EL (cell line): ENCODE measurements around the gene DGUOK.

Source experiments
- DNase-seq: peaks from one replicate; pipeline ENCODE4 v3.0.0-alpha.2; 2016

DGUOK gene

DNA sequence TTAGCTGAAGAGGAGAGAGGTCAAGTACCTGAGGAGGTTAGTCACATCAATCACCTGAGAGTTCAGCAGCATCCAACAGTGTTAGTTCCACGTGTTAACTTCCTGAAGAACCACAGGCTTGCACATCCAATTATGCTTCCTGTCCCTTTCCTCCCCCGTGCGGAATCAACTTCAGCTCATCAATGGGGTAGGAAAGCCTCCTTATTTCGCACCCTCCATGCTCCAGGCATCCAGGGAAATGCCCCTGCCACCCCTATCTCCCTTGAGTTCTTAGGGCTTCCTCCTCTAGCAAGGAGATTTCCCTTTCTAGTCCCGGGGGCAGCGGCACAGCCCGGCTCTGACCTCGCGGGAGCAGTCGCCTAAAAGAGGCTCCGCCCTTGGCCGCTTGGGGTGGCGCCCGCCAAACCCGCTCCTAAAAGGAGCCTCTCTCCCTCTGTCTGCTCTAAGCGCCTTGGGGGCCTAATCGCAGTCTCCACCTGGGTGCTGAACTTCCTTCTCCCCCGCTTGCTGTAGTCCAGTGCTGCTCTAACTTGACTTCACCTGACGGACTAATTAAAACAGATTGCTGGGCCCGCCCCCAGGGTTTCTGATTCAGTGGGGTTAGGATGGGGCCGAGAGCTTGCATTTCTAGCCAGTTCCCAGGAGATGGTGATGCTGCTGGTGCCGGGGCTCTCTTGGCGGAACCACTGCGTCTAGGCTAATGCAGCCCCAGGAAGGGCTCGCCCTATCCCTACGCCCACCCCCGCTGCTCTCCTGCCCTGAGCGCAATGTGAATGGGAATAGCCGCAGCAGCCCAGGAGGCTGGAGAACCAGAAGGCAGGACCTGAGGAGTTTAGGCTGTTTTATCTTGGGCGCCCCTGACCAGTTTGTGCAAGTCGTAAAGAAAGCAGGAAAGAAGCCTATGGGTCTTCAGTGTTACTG, 54.7 kb downstream of the DGUOK start:
- DNase-seq = peak; percentile 43

- DNase-seq = peak; percentile 34
Measured at GRCh38 chr2:73982140-73982617, 55.5 kb downstream of the DGUOK start.

GRCh38 chr2:73983322-73984202, 56.9 kb downstream of the DGUOK start:
- no peak for DNase-seq

DNA sequence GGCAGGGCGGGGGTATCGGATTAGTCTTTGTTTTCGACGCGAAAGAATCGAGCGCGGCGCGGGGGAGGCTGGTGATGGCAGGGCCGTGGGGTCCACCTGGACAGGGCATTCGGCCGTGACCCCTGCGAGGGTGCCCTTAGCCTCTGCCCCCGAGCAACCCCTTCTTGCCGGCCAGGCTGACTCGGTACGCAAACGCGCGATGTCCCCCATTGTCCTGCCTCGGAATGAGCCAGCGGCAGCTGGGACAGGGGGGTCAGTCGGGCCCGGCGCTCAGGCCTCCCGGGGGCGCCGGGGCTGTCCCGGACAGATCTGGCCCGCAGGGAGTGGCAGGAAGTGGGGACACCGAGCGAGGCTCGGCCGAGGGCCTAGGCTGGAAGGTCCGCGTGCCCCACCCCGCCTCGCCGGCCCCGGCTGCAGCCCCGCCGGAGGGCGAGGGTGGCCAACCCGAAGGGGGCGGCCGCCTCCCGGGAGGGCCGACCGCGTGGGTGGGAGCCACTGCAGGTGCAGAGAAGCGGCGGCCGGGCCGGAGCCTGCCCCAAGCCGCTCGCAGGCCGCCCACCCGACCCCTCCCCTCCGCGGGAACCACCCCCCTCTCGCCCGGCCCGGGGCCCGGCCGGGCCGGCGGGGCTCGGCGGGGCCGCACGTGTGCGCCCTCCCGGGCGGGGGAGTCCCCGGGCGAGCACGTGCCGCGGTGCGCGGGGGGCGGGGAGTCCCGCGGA, 57.7 kb downstream of the DGUOK start, which contains the start of gene TET3:
TET3 (plus strand) TSS at position 708 of the 719 bp plus-strand sequence. CDS start 1,494 bp downstream, outside the sequence.
- DNase-seq = peak; percentile 49

GRCh38 chr2:73984922-73985307, 58.2 kb downstream of the DGUOK start:
- DNase-seq = no peak

- DNase-seq = peak; percentile 29
Measured at GRCh38 chr2:73985308-73986084, 58.8 kb downstream of the DGUOK start.

- no peak for DNase-seq
Measured at GRCh38 chr2:73986085-73986681, 59.5 kb downstream of the DGUOK start.

- no peak for DNase-seq
Measured at GRCh38 chr2:73987109-73987947, 60.6 kb downstream of the DGUOK start.

- DNase-seq = no peak
Measured at GRCh38 chr2:73987948-73988700, 61.4 kb downstream of the DGUOK start.

DNA sequence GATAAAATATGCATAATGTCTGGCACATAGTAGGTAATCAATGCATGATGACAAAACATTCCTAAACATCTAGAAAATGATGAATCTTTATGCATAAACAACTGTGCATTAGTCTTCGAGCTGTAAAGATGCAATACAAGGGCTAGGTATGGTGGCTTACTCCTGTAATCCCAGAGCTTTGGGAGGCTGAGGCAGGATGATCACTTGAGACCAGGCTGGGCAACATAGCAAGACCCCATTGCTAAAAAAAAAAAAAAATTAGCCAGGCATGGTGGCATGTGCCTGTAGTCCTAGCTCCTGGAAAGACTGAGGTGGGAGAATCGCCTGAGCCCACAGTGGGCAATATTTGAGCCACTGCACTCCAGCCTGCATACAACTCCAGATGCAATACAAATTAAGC, 63.3 kb downstream of the DGUOK start:
- DNase-seq = no peak

DNA sequence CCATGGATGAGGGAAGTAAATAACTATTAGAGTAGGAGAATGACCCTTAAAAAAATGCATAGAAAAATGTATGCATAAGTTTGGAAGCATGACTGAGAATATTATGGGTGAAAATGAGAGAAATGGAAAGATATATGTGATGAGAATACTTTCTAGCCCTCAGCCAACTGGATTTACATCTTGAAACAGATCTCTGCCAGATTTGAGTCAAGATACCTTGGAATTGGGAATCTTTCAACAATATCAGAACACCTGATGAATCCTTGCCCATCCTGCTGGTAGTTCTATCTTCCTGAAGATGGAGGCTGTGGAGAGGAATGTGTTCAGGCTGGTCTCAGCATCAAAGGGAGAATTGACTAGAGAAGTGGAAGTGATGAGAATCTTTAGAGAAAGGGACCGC, 63.9 kb downstream of the DGUOK start:
- DNase-seq = no peak

GRCh38 chr2:73992036-73992435, 65.4 kb downstream of the DGUOK start:
- DNase-seq = no peak

DNA sequence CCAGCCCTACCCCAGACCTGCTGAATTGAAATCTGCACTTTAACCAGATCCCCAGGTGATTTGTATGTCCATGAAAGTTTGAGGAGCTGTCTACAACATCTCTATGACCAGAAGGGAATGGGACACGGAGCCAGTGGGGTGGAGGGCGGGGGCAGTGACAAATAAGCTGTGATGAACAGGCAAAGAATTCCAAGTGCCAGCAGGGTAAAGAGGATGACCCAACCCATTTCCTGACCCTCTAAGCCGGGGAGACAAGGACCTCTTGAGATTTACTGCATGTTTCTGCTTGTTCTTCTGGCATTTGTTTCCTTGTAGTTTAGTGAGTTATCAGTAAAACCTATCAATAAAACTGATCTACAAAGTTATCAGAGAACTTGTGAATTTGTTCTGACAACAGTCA, 66.7 kb downstream of the DGUOK start:
- peak; percentile 70 for DNase-seq

GRCh38 chr2:73993778-73994177, 67.1 kb downstream of the DGUOK start:
- no peak for DNase-seq

- DNase-seq = no peak
Measured at GRCh38 chr2:73994178-73994831, 67.6 kb downstream of the DGUOK start.

- DNase-seq = no peak
Measured at GRCh38 chr2:73995810-73996209, 69.1 kb downstream of the DGUOK start.

GRCh38 chr2:73997813-73998212, 71.1 kb downstream of the DGUOK start:
- DNase-seq = no peak

DNA sequence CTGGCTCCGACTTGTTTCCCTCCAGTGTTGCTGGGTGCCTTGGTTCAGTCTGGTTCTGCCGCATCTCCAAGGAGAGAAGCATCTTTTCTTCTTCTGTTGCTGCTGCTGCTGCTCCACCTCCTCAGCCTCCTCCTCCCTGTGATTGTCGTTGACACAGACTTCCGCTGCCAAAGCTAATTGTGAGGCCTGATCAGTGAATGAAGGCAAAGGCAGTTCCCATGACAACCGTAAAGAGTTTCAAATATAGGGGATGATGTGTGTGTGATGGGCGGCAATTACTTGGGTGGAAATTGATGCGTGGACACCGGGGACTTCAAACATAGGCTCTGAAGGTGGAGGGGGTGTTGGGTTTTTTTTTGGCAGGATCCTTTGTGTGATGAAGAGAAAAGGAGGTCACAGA, 71.8 kb downstream of the DGUOK start:
- no peak for DNase-seq

GRCh38 chr2:73998933-73999332, 72.3 kb downstream of the DGUOK start:
- no peak for DNase-seq
